Measurements from ENCODE around the gene TUFT1. TPM values are rescaled to one million over a fixed set of nuclear protein-coding genes. Genes with fewer than 3 reads are reported as not detected.

TUFT1 gene
- polyA plus RNA-seq, 1 donor from 2014 or later = 25.8 TPM

GRCh38 chr1:151606857-151607256, 66.7 kb downstream of the TUFT1 start:
- Histone ChIP-seq H3F3A (ENCODE audit: insufficient read depth, low read length, poor library complexity, severe bottlenecking) (no peaks in the 10 kb centered on the region), H3K27ac (ENCODE audit: low read length) (no peak overlapping the region), H3K9me3 (ENCODE audit: low read length) (no peaks in the 10 kb centered on the region), H3K4me2 (ENCODE audit: low read length) (no peak overlapping the region), H3K9ac (ENCODE audit: low read length) (no peak overlapping the region), H2AFZ (ENCODE audit: low read depth, low read length) (no peak overlapping the region), H3K4me3 (ENCODE audit: low read length) (no peak overlapping the region), H3K79me2 (replicated peaks; ENCODE audit: insufficient read depth, low read length) (no peaks in the 10 kb centered on the region), H4K20me1 (ENCODE audit: insufficient read depth) (no peaks in the 10 kb centered on the region), H3K27me3 (ENCODE audit: insufficient read depth, low read depth, low read length) (no peaks in the 10 kb centered on the region), H3K36me3 (ENCODE audit: insufficient read depth, low read length) (no peaks in the 10 kb centered on the region), H3K9me2 (ENCODE audit: insufficient read depth, low read length) (no peaks in the 10 kb centered on the region)
- TF ChIP-seq EZH2 (IDR thresholded peaks at IDR 0.05; ENCODE audit: borderline replicate concordance, insufficient read depth, low read length, poor library complexity, severe bottlenecking) (no peak), REST (IDR thresholded peaks at IDR 0.05; ENCODE audit: borderline replicate concordance) (no peak), RAD21 (conservative IDR thresholded peaks at IDR 0.05) (no peak), MXI1 (conservative IDR thresholded peaks at IDR 0.05; ENCODE audit: poor library complexity, severe bottlenecking) (no peak), TAF1 (IDR thresholded peaks at IDR 0.05; ENCODE audit: low read depth) (no peak), EP300 (conservative IDR thresholded peaks at IDR 0.05; ENCODE audit: poor library complexity, severe bottlenecking) (no peak), CTCF (IDR thresholded peaks at IDR 0.05; ENCODE audit: poor library complexity, severe bottlenecking) (no peak), SMC3 (conservative IDR thresholded peaks at IDR 0.05; ENCODE audit: poor library complexity) (no peak), POLR2AphosphoS5 (IDR thresholded peaks at IDR 0.05) (no peak)

GRCh38 chr1:151610142-151610541, 70.0 kb downstream of the TUFT1 start:
- Histone ChIP-seq H2AFZ (ENCODE audit: low read depth, low read length) (no peak overlapping the region), H3K9me3 (ENCODE audit: low read length) (no peaks in the 10 kb centered on the region), H3K79me2 (replicated peaks; ENCODE audit: insufficient read depth, low read length) (peaks cover 24% of the 10 kb centered on the region), H3K36me3 (ENCODE audit: insufficient read depth, low read length) (no peaks in the 10 kb centered on the region), H4K20me1 (ENCODE audit: insufficient read depth) (no peaks in the 10 kb centered on the region), H3F3A (ENCODE audit: insufficient read depth, low read length, poor library complexity, severe bottlenecking) (no peaks in the 10 kb centered on the region), H3K9ac (ENCODE audit: low read length) (no peak overlapping the region), H3K27ac (ENCODE audit: low read length) (no peak overlapping the region), H3K4me3 (ENCODE audit: low read length) (no peak overlapping the region), H3K9me2 (ENCODE audit: insufficient read depth, low read length) (no peaks in the 10 kb centered on the region), H3K4me2 (ENCODE audit: low read length) (no peak overlapping the region), H3K27me3 (ENCODE audit: insufficient read depth, low read depth, low read length) (no peaks in the 10 kb centered on the region)
- TF ChIP-seq EP300 (conservative IDR thresholded peaks at IDR 0.05; ENCODE audit: poor library complexity, severe bottlenecking) = no peak
- TF ChIP-seq RAD21 (conservative IDR thresholded peaks at IDR 0.05) = no peak
- no peak for TF ChIP-seq EZH2 (IDR thresholded peaks at IDR 0.05; ENCODE audit: borderline replicate concordance, insufficient read depth, low read length, poor library complexity, severe bottlenecking)
- TF ChIP-seq CTCF (IDR thresholded peaks at IDR 0.05; ENCODE audit: poor library complexity, severe bottlenecking) = no peak
- TF ChIP-seq MXI1 (conservative IDR thresholded peaks at IDR 0.05; ENCODE audit: poor library complexity, severe bottlenecking) = no peak
- no peak for TF ChIP-seq TAF1 (IDR thresholded peaks at IDR 0.05; ENCODE audit: low read depth)
- TF ChIP-seq POLR2AphosphoS5 (IDR thresholded peaks at IDR 0.05) = no peak
- TF ChIP-seq SMC3 (conservative IDR thresholded peaks at IDR 0.05; ENCODE audit: poor library complexity) = no peak
- no peak for TF ChIP-seq REST (IDR thresholded peaks at IDR 0.05; ENCODE audit: borderline replicate concordance)
